GM19099 (cell line): Measurements from ENCODE around the gene IQCK.

Source experiments
- POLR2A ChIP-seq: IDR thresholded peaks from 3 replicates; pipeline ENCODE4 v1.6.1; 2011; ENCODE audit warnings: low read depth; ENCODE audit not compliant: insufficient read length; ENCODE audit errors: extremely low read depth

Gene IQCK

GRCh38 chr16:19717741-19718623 is at the start of gene IQCK, which contains the start of gene KNOP1:
Gene IQCK (plus strand): TSS chr16:19718271. CDS start chr16:19718307, 36 bp downstream.
Gene KNOP1 (minus strand): TSS chr16:19718227. CDS start chr16:19715035, 3,192 bp downstream.
- TF ChIP-seq POLR2A = peak; percentile 83

GRCh38 chr16:19672378-19672777 is 45.7 kb upstream of the IQCK start:
- TF ChIP-seq POLR2A = no peak

GRCh38 chr16:19674485-19674884 is 43.6 kb upstream of the IQCK start:
- TF ChIP-seq POLR2A = no peak

GRCh38 chr16:19677402-19677801 is 40.7 kb upstream of the IQCK start:
- no peak for TF ChIP-seq POLR2A

GRCh38 chr16:19678804-19679203 is 39.3 kb upstream of the IQCK start:
- no peak for TF ChIP-seq POLR2A

- no peak for TF ChIP-seq POLR2A
These were observed 37.2 kb upstream of the IQCK start for GRCh38 chr16:19680881-19681340.

GRCh38 chr16:19681637-19682036 is 36.4 kb upstream of the IQCK start:
- TF ChIP-seq POLR2A = no peak

GRCh38 chr16:19683453-19684236 is 34.4 kb upstream of the IQCK start:
- no peak for TF ChIP-seq POLR2A

GRCh38 chr16:19685176-19685575 is 32.9 kb upstream of the IQCK start:
- TF ChIP-seq POLR2A = no peak

GRCh38 chr16:19687279-19687678 is 30.8 kb upstream of the IQCK start:
- TF ChIP-seq POLR2A = no peak

- TF ChIP-seq POLR2A = no peak
These were observed 29.6 kb upstream of the IQCK start for GRCh38 chr16:19688396-19689024.

- TF ChIP-seq POLR2A = no peak
These were observed 28.7 kb upstream of the IQCK start for GRCh38 chr16:19689342-19689741.

- TF ChIP-seq POLR2A = no peak
These were observed 27.9 kb upstream of the IQCK start for GRCh38 chr16:19690196-19690595.

- TF ChIP-seq POLR2A = no peak
These were observed 26.8 kb upstream of the IQCK start for GRCh38 chr16:19691161-19691711.

- no peak for TF ChIP-seq POLR2A
These were observed 23.1 kb upstream of the IQCK start for GRCh38 chr16:19694989-19695388.
